ENCODE results near the gene EFCAB5.
"Not testable (repeated sequence)": the region's sequence is repeated elsewhere in the genome, so short reads cannot be mapped to it uniquely, and the experiment has no call there.

The EFCAB5 gene

DNA sequence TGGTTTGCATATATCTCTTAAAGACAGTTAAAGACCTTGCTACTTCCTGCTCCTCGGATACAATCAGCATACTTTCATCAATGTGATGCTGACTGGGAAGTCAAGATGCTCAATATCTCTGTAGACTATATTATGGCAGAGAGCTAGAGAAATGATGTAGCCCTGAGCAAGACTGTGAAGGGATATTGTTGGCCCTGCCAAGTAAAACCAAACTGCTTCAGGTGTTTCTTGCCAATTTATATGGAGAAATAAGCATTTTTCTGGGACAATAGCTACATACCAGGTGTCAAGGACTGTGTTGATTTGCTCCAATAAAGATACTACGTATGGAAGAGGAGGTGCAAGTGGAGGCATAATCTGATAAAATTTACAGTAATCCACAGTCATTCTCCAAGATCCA, 4.7 kb upstream of the EFCAB5 start:
- DNase-seq = no peak

DNA sequence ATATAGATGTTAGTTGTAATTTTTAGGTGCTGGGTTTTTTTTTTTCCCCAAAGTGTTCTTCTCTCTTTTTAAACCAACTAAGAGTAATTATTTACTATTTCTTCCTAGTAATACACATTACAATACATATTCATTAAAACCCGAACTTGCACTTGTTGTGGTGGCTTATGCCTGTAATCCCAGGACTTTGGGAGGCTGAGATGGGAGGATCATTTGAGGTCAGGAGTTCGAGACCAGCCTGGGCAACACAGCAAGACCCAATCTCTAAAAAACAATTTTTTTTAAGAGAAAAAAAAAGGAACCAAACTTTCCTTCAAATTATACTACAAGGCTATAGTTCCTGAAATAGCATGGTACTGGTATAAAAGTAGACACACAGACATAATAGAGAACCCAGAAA, 3.8 kb downstream of the EFCAB5 start:
- no peak for DNase-seq

DNA sequence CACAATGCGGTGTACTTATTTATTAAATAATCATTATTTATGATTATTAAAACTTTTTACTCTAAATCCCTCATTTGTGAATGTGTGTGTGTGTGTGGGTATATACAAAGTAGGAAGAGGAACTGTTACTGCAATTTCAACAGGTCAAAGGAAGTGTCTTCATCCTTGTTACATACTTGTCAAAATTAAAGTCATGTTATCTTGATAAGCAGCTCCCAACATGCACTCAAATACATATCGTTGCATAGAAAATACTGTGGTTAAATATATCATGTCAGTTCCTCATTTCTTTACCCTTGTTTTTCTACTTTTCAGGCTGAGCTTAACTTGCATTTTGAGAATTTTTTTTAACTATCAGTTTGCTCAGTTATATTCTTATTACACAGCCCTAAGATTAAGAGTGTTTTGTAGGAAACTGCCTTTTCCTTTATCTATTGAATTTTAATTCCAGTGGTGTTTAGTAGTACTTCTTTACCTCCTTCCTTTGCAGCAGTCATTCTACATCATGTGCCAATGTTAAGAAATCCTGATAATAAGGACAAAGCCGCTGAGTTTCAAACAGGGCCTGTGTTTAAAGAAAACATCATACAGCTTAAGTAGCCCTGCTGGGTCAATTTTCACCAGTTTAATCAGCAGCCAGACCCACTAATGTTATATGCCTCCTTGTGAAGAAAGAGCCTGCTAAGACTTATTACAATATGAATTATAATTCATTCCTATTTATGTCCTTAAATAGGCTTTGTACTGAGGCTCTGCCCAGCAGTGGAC, 7.2 kb downstream of the EFCAB5 start:
- DNase-seq = no peak

GRCh38 chr17:29949696-29950095, 8.3 kb downstream of the EFCAB5 start:
- DNase-seq = no peak

DNA sequence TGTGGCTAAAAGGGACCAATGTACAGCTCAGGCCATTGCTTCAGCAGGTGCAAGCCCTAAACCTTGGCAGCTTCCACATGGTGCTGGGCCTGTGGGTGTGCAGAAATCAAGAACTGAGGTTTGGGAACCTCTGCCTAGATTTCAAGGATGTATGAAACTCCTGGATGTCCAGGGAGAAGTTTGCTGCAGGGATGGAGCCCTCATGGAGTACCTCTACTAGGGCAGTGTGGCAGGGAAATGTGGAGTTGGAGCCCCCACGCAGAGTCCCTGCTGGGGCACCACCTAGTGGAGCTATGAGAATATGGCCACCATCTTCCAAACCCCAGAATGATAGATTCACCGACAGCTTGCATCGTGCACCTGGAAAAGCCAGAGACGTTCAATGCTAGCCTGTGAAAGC, 13.0 kb downstream of the EFCAB5 start:
- DNase-seq = no peak

- DNase-seq = no peak
Observed at GRCh38 chr17:29956225-29956624, 14.8 kb downstream of the EFCAB5 start.

DNA sequence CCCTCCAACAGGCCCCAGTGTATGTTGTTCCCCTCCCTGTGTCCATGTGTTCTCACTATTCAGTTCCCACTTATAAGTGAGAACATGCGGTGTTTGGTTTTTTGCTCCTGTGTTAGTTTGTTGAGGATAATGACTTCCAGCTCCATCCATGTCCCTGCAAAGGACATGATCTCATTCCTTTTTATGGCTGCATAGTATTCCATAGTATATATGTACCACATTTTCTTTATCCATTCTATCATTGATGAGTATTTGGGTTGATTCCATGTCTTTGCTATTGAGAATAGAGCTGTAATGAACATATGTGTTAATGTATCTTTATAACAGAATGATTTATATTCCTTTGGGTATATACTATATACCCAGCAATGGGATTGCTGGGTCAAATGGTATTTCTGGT, 16.1 kb downstream of the EFCAB5 start:
- not testable (repeated sequence) for DNase-seq

DNA sequence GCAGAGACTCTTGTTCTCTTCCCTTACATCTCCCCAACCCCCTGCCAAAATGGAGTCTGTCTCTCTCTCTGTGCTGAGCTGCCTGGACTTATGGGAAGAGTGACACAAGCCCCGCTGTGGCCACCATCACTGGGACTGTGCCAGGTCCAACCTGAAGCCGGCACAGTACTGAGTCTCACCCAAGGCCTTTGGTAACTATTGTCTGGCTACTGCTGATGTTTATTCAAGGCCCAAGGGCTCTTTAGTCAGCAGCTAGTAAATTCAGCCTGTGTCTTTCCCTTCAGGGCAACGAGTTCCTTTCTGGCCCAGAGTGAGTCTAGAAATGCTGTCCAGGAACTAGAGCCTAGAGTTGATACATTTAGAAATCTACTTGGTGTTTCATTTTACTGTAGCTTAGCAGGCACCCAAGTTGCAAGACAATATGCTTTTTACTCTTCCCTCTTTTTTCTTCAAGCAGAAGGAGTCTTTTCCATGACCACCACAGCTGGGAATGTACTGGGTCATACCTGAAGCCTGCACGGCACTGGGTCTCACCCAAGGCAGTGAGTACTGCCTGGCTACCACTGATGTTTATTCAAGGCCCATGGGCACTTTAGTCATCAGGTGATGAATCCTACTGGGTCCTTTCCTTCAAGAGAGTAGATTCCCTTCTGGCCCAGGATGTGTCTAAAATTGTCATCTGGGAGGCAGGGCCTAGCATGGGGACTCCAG, 17.7 kb downstream of the EFCAB5 start:
- no peak for DNase-seq

DNA sequence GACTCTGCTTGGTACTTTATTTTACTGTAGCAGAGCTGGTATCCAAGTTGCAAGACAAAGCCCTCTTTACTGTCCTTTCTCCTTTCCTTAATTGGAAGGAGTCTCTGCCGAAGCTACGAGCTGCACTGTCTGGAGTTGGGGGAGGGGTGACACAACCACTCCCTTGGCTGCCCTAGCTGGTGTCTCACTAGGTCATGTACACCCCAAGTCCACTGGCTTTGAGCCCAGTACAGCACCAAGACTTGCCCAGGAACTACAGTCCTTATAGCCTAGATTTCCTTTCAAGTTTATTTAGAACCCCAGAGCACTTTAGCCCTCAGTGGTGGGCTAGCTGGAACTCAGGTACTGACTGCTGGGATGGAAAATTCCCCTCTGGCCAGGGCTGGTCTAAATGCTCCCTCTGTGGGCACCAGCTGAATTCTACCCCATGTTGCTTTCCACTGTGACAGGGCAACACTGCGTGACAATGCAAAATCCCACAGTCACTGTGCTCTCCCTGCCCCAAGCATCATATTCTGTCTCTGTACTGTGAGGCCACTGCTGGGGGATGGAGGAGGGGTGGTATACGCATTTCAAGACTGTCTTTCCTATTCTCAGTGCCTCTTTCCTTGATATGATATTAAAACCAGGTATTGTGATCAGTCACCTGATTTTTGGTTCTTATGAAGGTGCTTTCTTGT, 18.4 kb downstream of the EFCAB5 start:
- DNase-seq = no peak

DNA sequence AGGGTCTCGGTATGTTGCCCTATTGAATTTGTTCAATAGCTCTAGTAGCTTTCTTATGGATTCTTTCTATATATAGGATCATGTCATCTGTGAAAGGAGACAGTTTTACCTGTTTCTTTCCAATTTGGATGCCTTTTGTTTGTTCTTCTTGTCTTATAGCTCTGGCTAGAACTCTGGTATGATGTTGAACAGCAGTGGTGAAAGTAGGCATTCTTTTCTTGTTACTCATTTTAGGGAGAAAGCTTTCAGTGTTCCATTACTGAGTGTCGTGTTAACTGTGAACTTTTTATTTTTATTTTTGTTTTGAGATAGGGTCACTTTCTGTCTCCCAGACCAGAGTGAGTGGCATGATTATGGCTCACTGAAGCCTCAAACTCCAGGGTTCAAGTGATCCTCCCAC, 21.2 kb downstream of the EFCAB5 start:
- DNase-seq = no peak

DNA sequence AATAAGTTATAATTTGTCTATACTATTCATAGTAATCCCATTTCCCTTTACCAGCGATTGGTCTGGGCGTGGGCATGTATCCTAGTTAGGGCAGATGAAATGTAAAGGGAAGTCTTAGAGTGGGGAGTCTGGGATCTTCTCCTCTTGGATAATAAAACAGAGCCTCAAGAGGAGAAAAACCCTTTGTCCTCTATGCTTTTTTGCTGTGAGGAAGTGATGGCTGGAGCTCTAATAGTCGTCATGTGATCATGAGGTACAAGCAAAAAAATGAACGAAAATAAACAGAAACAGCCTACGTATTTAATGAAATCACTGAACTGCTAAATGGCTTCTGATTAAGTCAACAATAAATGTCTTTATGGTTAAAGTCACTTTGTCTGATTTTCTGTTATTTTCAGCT, 26.8 kb downstream of the EFCAB5 start:
- DNase-seq = no peak

- DNase-seq = no peak
Observed at GRCh38 chr17:29972277-29972676, 30.8 kb downstream of the EFCAB5 start.

DNA sequence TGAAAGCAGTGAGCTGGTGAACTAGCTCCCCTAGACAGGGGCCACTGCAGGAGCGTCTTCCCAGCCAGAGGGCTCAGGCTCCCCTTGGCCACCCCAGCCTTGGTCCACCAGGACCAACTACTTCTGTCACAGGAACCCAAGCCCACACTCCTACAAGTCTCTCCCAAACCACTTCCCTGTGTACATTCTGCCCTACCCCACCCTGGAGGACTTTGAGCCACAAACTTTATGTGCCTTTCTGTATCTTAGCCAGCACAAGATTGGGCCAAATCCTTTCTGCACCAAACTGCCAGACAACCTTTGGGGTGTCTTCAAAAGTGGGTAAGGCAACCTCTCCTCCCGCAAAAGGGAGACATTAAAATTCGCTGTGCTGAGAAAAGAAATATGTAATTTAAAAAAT, 31.6 kb downstream of the EFCAB5 start:
- no peak for DNase-seq

DNA sequence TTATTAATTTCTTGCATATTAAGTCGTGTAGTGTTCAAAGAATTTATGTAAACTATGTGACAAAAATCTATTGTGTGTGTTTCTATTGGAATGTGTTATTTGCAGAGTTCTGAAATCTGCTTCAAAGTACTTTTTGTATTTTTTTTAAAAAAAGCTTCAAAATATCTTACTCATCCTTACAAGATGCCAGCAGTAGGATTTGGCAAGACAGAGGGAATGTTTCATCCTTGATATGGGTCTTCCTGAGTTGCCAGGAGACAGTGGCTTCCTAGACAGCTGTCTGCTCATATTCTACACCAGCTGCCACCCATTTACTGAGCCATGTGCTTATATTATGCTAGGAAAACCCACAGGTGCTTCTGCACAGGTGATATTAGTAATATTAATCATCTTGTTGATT, 36.4 kb downstream of the EFCAB5 start:
- no peak for DNase-seq

DNA sequence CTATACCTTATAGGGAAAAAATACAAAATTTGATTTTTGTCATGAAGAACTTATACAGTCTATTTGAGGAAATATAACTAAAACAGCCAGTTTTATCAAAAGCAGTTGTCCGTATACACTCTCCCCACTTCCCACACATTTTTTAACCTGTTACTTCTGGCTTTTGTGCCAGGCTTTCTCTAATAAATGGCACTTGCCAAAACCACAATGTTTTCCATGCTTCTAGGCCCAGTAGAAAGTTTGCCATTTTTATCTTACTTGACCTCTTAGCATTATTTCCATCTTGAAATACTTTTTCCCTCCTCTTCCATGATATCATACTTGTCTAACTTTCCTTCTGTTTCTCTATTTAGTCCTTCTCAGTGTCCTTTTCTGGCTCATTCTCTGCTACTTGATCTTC, 38.8 kb downstream of the EFCAB5 start:
- no peak for DNase-seq

GRCh38 chr17:29982991-29983653, 41.7 kb downstream of the EFCAB5 start:
- no peak for DNase-seq

DNA sequence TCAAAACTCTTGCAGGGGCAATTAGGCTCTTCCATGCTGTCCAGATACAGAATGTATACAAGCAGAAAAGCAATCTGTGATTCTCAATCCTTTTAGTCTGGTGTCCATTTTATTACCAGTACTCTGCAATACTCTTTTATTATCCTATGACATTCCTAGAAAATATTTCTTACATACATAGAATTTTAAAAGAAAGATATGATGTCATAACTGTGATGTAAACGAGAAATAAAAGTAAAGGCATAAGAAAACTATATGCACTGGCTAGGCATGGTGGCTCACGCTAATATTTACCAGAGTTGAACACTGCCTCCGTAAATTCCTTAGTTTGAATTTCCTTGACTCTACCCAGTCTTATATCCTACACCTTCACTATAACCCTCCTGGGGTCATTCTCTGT, 55.0 kb downstream of the EFCAB5 start:
- DNase-seq = no peak

GRCh38 chr17:30000001-30000754, 58.7 kb downstream of the EFCAB5 start:
- no peak for DNase-seq

DNA sequence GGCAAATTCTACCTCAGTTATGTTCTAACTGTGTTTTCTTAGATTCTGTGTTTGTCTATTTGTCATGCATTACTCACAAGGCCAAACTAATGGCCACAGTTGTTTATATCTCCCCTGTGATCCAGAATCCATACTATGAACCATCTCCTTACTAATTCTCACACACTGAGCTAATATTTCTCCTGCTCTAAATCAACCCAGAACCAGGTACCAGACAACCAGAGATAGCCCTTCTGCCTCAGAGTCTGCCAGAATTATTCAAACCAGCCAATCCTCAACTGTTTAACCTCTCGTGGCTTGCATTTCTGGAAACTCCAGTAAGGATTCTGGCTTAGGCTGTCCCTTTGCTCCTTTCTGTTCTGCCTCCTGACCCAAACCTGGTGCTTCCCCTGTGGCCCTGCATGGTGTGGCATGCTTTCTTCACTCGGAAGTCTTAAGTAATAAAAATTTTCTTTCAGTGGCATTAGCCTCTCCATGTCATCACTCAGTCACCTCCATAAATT, 59.4 kb downstream of the EFCAB5 start:
- DNase-seq = no peak

GRCh38 chr17:30002088-30002487, 60.7 kb downstream of the EFCAB5 start:
- DNase-seq = no peak

GRCh38 chr17:30005709-30006320, 64.4 kb downstream of the EFCAB5 start:
- no peak for DNase-seq

DNA sequence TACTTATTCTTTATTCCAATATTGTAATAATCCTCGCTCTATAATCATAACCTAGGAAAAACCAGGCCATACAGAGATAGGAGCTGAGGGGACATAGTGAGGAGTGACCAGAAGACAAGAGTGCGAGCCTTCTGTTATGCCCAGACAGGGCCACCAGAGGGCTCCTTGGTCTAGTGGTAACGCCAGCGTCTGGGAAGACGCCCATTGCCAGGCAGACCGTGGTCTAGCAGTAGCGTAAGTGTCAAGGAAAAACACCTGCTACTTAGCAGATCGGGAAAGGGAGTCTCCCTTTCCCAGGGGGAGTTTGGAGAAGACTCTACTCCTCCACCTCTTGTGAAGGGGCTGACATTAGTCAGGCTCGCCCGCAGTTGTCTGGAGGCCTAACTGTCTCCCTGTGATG, 70.5 kb downstream of the EFCAB5 start:
- DNase-seq = not testable (repeated sequence)
